ENCODE measurements around the gene PROZ. TPM values are rescaled to one million over a fixed set of nuclear protein-coding genes. Genes with fewer than 3 reads are reported as not detected.
A peak's percentile ranks its signal among the peaks of the same experiment; 100 is the strongest.

The PROZ gene
- polyA plus RNA-seq, 1 of the 3 experiments (the other 2 are of a cell fraction), result not detected

DNA sequence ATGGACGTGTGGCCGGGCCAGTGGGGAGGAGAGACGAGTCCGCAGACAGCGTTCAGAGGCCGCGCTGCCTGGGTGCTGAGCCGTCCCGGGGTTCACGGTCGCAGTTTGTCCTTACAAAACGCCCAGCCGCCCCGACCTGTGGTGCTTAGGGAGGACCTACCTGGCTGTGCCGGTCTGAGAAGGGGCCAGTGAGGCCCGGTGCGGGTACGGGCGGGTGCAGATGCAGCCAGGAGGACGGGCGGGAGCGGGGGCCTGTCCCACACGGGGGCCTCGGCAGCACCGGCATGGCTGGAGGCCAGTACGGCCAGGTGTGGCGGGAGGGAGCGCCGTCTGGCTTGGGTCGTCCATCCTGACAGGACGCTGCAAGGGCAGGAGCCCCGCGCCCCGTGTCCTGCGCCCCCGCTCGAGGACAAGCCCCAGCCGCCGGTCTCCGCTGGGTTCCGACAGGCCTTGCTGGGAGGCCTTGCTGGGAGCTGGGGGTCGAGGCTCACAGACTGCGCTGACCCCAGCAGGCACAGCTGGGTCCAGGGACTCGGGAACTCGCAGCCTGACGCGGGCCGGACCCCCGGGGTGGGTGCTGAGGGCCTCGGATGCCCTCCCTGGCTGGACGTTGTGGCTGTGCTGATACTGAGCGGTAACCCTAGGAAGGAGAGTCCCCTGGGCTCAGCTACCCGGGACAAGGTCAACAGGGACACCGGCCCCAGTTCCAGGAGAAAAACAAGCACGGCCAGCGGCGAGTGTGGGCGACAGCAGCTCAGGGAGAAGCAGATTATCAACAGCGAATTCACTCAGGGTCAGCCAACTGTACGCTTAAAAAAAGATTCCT is 5.3 kb upstream of the PROZ start:
- H3K27ac ChIP-seq (ENCODE audit: low read depth in 2 of 2, low read length in 1 of 2), result peak overlapping the region; percentile 47 to 72
- no peaks in the 10 kb centered on the region for H3K79me2 ChIP-seq (ENCODE audit: insufficient read depth)
- 52% methylated on average over 12 of the region's 60 CpGs for WGBS (ENCODE audit: low lambda C conversion rate)
- H3K9me2 ChIP-seq, result no peaks in the 10 kb centered on the region
- H3K36me3 ChIP-seq (replicated peaks in 1 of 2; ENCODE audit: control insufficient read depth in 1 of 2, insufficient read depth in 2 of 2, low read length in 1 of 2), result no peaks in the 10 kb centered on the region
- POLR2A ChIA-PET, result interaction anchor here (1.1 kb wide), 1 partner anchor 30 kb away, joined by 3 read pairs; no protein-coding TSS in a partner anchor
- no peaks in the 10 kb centered on the region for H3K9me3 ChIP-seq
- TF ChIP-seq MXI1 (IDR thresholded peaks at IDR 0.05; ENCODE audit: low read depth, low read length) (no peak), GATA2 (CRISPR knock-in tag; IDR thresholded peaks at IDR 0.05) (no peak), REST (IDR thresholded peaks at IDR 0.05; ENCODE audit: low read depth, low read length) (no peak), TEAD4 (IDR thresholded peaks at IDR 0.05; ENCODE audit: borderline replicate concordance, insufficient read depth) (no peak), RFX5 (IDR thresholded peaks at IDR 0.05; ENCODE audit: low read length) (no peak), PBX3 (IDR thresholded peaks at IDR 0.05) (no peak), SMC3 (IDR thresholded peaks at IDR 0.05; ENCODE audit: low read depth, low read length) (no peak), CHD2 (IDR thresholded peaks at IDR 0.05; ENCODE audit: low read length, partially characterized antibody) (no peak), RCOR1 (IDR thresholded peaks at IDR 0.05; ENCODE audit: low read length) (no peak), FOXJ3 (CRISPR knock-in tag; IDR thresholded peaks at IDR 0.05) (no peak), RAD21 (IDR thresholded peaks at IDR 0.05; ENCODE audit: low read length) (no peak), CTCF (IDR thresholded peaks at IDR 0.05) (no peak), JUND (IDR thresholded peaks at IDR 0.05) (no peak), EP300 (IDR thresholded peaks at IDR 0.05; ENCODE audit: borderline replicate concordance in 1 of 2, low read depth in 1 of 2, low read length in 1 of 2) (no peak), FOXM1 (IDR thresholded peaks at IDR 0.05; ENCODE audit: low read depth) (no peak), YY1 (IDR thresholded peaks at IDR 0.05; ENCODE audit: low read depth) (no peak), ELF1 (IDR thresholded peaks at IDR 0.05) (no peak), TCF12 (IDR thresholded peaks at IDR 0.05) (no peak)
- TF ChIP-seq, protein P1, sequence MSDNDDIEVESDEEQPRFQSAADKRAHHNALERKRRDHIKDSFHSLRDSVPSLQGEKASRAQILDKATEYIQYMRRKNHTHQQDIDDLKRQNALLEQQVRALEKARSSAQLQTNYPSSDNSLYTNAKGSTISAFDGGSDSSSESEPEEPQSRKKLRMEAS (IDR thresholded peaks at IDR 0.05; ENCODE audit: low read depth), result no peak
- TF ChIP-seq, protein P2, sequence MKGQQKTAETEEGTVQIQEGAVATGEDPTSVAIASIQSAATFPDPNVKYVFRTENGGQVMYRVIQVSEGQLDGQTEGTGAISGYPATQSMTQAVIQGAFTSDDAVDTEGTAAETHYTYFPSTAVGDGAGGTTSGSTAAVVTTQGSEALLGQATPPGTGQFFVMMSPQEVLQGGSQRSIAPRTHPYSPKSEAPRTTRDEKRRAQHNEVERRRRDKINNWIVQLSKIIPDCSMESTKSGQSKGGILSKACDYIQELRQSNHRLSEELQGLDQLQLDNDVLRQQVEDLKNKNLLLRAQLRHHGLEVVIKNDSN (IDR thresholded peaks at IDR 0.05; ENCODE audit: borderline replicate concordance, low read depth), result no peak
- peaks cover 13% of the 10 kb centered on the region for H3F3A ChIP-seq (replicated peaks; ENCODE audit: insufficient read depth)
- peak overlapping the region; percentile 60 for H3K9ac ChIP-seq
- H2AFZ ChIP-seq (ENCODE audit: low read depth), result peak overlapping the region; percentile 99
- CTCF ChIA-PET, result no interaction called here
- DNase-seq, result peak; percentile 65
- peak overlapping the region; percentile 85 for H3K4me2 ChIP-seq
- no peaks in the 10 kb centered on the region for H3K27me3 ChIP-seq (ENCODE audit: insufficient read depth)
- H3K4me3 ChIP-seq (ENCODE audit: low read depth in 2 of 2, low read length in 1 of 2), result peak overlapping the region; percentile 41 to 42; a peak in 3 of 4 replicates
- H4K20me1 ChIP-seq (ENCODE audit: insufficient read depth), result no peaks in the 10 kb centered on the region
- H3K4me1 ChIP-seq (ENCODE audit: control insufficient read depth in 1 of 2, insufficient read depth in 2 of 2, low read depth in 1 of 2, low read length in 1 of 2), result peaks cover 5 to 13% of the 10 kb centered on the region in 2 experiments; a peak in 1 of 4 replicates

Data from SK-N-SH (cell line).